BE2C (cell line): Measurements from ENCODE around the gene MAP7.

Experiments used
- DNase-seq: peaks from one replicate; pipeline ENCODE4 v3.0.0-alpha.2; 2020
- H3K27me3 ChIP-seq: fragments of 250-450 bp; sonication (Bioruptor Pico); 2 replicates; pipeline ENCODE4 v1.5.1; 2020; ENCODE audit warnings: mild to moderate bottlenecking
- H3K36me3 ChIP-seq: fragments of 250-450 bp; sonication (Bioruptor Pico); 2 replicates; pipeline ENCODE4 v1.5.1; 2020; ENCODE audit warnings: mild to moderate bottlenecking
- H3K4me1 ChIP-seq: fragments of 250-450 bp; sonication (Bioruptor Pico); 2 replicates; pipeline ENCODE4 v1.5.1; 2020
- H3K4me3 ChIP-seq: 2 replicates; pipeline ENCODE4 v1.5.1; 2011; ENCODE audit warnings: low read depth, low read length
- H3K9me3 ChIP-seq: fragments of 250-450 bp; sonication (Bioruptor Pico); 2 replicates; pipeline ENCODE4 v1.5.1; 2020
- CTCF ChIP-seq: IDR thresholded peaks from 2 replicates; pipeline ENCODE4 v1.5.1; 2012; ENCODE audit warnings: mild to moderate bottlenecking, low read depth, low read length

MAP7 gene

DNA sequence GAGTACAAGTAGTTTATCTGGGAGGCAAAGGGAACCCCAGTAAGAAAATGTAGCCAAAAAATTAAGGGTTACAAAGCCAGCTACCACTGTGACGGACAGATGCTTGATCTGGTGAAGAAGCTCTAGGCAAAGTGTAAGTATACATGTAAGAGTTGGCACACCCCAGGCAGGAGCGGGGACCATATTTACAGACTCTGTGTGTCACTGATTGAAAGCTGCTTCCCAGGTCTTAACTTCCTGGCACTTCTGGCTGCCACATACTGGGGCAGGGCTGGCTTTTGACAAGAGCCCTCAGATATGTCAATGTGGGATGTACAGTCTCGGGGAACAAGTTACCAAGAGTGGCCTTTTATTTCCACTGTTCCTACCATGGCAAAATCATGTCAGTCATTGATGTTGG, 212.6 kb downstream of the MAP7 start:
- H3K27me3 ChIP-seq, result no peaks in the 10 kb centered on the region
- H3K36me3 ChIP-seq, result no peaks in the 10 kb centered on the region
- H3K9me3 ChIP-seq, result no peaks in the 10 kb centered on the region
- H3K4me1 ChIP-seq, result no peaks in the 10 kb centered on the region
- no peak for DNase-seq
- no peak for TF ChIP-seq CTCF
- no peak overlapping the region for H3K4me3 ChIP-seq

- H3K36me3 ChIP-seq, result no peaks in the 10 kb centered on the region
- no peaks in the 10 kb centered on the region for H3K27me3 ChIP-seq
- H3K4me3 ChIP-seq, result no peak overlapping the region
- H3K4me1 ChIP-seq, result no peaks in the 10 kb centered on the region
- DNase-seq, result no peak
- H3K9me3 ChIP-seq, result no peaks in the 10 kb centered on the region
- TF ChIP-seq CTCF, result no peak
Measured at GRCh38 chr6:136337121-136337520, 213.1 kb downstream of the MAP7 start.

DNA sequence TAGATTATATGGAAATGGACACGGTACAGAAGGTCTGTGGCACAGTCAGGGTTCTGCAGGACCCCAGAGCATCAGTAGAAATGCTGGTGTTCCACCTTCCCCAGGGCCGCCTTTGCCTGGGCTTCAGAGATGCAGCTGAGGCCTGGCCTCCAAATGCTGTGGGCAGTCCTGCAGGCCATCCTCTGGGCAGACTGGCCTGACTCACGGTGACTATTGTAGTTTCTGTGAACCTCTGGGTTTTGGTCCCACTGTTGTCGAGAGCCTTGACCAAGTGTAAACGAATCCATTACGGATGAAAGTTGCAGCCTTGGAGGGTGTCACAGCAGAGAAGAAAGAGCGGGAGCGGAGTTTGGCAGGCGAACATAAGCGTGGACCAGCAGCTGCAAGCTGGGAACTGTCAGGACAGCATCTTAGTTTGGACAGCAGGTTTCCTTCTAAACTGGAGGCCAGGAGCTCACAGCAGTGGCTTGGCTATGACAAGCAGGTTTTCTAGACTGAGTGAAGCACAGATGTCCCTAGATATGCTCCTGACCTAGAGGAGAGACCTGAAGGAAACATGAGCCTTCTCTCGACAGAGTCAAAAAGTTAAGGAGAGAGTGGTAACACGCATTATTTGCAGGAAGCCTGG, 214.4 kb downstream of the MAP7 start:
- DNase-seq, result no peak
- Histone ChIP-seq H3K4me3 (no peak overlapping the region), H3K27me3 (no peaks in the 10 kb centered on the region), H3K36me3 (no peaks in the 10 kb centered on the region), H3K9me3 (no peaks in the 10 kb centered on the region), H3K4me1 (no peaks in the 10 kb centered on the region)
- no peak for TF ChIP-seq CTCF

DNA sequence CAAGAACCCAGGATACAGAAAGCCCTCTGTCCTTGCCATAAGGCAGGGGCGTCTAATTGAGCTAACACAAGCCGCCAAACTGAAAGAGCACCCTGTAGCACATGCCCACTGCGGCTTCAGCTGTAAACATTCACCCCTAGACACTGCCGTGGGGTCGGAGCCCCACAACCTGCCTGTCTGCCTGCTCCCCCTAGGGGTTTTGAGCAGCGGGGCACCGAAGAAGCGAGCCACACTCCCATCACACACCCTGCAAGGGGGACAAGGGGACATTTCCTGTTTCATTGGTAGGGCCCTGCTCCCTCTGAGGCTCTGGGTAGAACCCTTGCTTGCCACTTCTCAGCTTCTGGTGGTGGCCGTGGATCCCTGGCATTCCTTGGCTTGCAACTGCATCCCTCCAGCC, 215.4 kb downstream of the MAP7 start:
- H3K27me3 ChIP-seq, result no peaks in the 10 kb centered on the region
- peak; percentile 29 for DNase-seq
- peak; percentile 40 for TF ChIP-seq CTCF

DNA sequence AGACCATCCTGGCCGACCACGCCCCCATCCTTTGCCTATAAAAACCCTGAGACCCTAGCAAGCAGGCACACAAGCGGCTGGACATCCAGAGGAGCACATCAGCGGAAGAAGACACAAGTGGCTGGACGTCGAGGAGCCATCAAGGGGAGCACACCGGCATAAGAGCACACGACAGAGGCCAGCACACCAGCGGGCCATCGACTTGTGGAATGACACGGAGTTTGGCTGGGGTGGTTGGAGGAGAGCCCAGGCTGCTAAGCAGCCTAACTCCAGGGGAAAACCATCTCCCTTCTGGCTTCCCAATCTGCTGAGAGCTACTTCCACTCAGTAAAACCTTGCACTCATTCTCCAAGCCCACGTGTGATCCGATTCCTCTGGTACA, 215.8 kb downstream of the MAP7 start:
- no peaks in the 10 kb centered on the region for H3K36me3 ChIP-seq
- no peak overlapping the region for H3K4me3 ChIP-seq
- H3K9me3 ChIP-seq, result no peaks in the 10 kb centered on the region
- no peaks in the 10 kb centered on the region for H3K27me3 ChIP-seq
- no peak for DNase-seq
- no peak for TF ChIP-seq CTCF
- no peaks in the 10 kb centered on the region for H3K4me1 ChIP-seq

More for the DNA sequence above, 215.4 kb downstream of the MAP7 start:
- Histone ChIP-seq H3K9me3 (no peaks in the 10 kb centered on the region), H3K4me1 (no peaks in the 10 kb centered on the region), H3K36me3 (no peaks in the 10 kb centered on the region), H3K4me3 (no peak overlapping the region)

- H3K4me1 ChIP-seq, result no peaks in the 10 kb centered on the region
- H3K9me3 ChIP-seq, result no peaks in the 10 kb centered on the region
- no peaks in the 10 kb centered on the region for H3K36me3 ChIP-seq
- no peak for TF ChIP-seq CTCF
- DNase-seq, result no peak
- H3K27me3 ChIP-seq, result no peaks in the 10 kb centered on the region
- H3K4me3 ChIP-seq, result no peak overlapping the region
Measured at GRCh38 chr6:136333824-136334464, 216.3 kb downstream of the MAP7 start.
